ENCODE measurements around the gene ABHD17A.
"Not testable (repeated sequence)": the region's sequence is repeated elsewhere in the genome, so short reads cannot be mapped to it uniquely, and the experiment has no call there.

GRCh38 chr19:1881393-1882088 lies 3.8 kb downstream of the ABHD17A start:
- not testable (repeated sequence) for TF ChIP-seq CTCF, EP300, POLR2A, POLR2AphosphoS5 (IDR thresholded peaks at IDR 0.05)
